ENCODE data around the gene P4HA2. TPM values are rescaled to one million over a fixed set of nuclear protein-coding genes. Genes with fewer than 3 reads are reported as not detected.
A peak's percentile ranks its signal among the peaks of the same experiment; 100 is the strongest.

P4HA2 gene
- total RNA-seq, 1 experiment from 2014 or later: 66.3 TPM

GRCh38 chr5:132256086-132256782 lies 28.6 kb upstream of the P4HA2 start:
- no peak for DNase-seq (ENCODE audit: low read depth, low spot score)
- in situ Hi-C loops (cut with HindIII; ENCODE audit: low pct_unique_long_range_greater_than_20kb, low sequenced_read_pairs): no loop called here

- DNase-seq (ENCODE audit: low read depth, low spot score): no peak
- in situ Hi-C loops (cut with HindIII; ENCODE audit: low pct_unique_long_range_greater_than_20kb, low sequenced_read_pairs): no loop called here
Observed at GRCh38 chr5:132254321-132254977, 26.8 kb upstream of the P4HA2 start.

GRCh38 chr5:132253452-132254320 lies 26.0 kb upstream of the P4HA2 start:
- in situ Hi-C loops (cut with HindIII; ENCODE audit: low pct_unique_long_range_greater_than_20kb, low sequenced_read_pairs): no loop called here
- DNase-seq (ENCODE audit: low read depth, low spot score): no peak

GRCh38 chr5:132253008-132253441 lies 25.4 kb upstream of the P4HA2 start:
- in situ Hi-C loops (cut with HindIII; ENCODE audit: low pct_unique_long_range_greater_than_20kb, low sequenced_read_pairs): no loop called here
- DNase-seq (ENCODE audit: low read depth, low spot score): no peak

- no peak for DNase-seq (ENCODE audit: low read depth, low spot score)
- in situ Hi-C loops (cut with HindIII; ENCODE audit: low pct_unique_long_range_greater_than_20kb, low sequenced_read_pairs): no loop called here
Observed at GRCh38 chr5:132251220-132251725, 23.6 kb upstream of the P4HA2 start.

GRCh38 chr5:132250547-132250946 lies 22.9 kb upstream of the P4HA2 start:
- DNase-seq (ENCODE audit: low read depth, low spot score): no peak
- in situ Hi-C loops (cut with HindIII; ENCODE audit: low pct_unique_long_range_greater_than_20kb, low sequenced_read_pairs): no loop called here

DNA sequence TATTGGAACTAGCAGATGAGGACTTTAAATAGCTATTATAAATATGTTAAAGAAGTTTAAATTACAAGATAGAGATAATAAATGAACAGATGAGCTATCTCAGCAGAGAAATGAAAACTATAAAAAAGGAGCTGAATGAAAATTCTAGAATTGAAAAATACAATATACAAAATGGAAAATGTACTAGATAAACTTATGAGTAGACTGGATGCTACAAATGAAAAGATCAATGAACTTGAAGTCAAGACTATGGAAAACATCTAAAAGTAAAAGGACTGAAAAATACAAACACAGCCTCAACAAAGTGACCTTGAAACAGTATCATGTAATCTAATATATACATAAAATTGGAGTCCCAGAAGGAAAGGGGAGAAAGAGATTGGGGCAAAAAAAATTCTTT lies 19.2 kb upstream of the P4HA2 start:
- in situ Hi-C loops (cut with HindIII; ENCODE audit: low pct_unique_long_range_greater_than_20kb, low sequenced_read_pairs): no loop called here
- no peak for DNase-seq (ENCODE audit: low read depth, low spot score)

- DNase-seq (ENCODE audit: low read depth, low spot score): no peak
- in situ Hi-C loops (cut with HindIII; ENCODE audit: low pct_unique_long_range_greater_than_20kb, low sequenced_read_pairs): no loop called here
Observed at GRCh38 chr5:132245593-132245992, 17.9 kb upstream of the P4HA2 start.

DNA sequence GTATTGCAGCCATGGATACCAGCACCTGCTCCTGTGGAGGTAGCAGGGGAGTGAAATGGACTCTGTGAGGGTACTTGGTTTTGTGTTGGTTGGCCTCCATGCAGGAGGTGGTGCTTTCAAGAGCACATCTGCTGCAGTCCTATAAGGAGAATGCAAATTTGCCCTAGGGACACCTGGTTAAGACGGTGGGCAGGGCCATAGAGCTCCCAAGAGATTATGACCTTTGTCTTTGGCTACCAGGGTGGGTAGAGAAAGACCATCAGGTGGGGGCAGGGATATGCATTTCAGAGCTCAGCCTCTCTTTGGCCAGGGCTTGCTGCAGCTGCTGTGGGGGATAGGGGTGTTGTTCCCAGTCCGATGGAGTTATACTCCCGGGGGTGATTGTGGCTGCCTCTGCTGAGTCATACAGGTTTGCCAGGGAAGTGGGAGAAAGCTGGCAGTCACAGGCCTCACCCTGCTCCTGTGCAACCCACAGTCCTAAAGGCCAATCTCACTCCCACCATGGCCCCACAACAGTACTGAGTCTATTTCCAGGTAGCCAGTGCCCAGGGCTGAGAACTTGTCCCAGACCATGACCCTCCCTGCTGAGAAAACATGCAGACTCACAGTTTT lies 15.8 kb upstream of the P4HA2 start:
- in situ Hi-C loops (cut with HindIII; ENCODE audit: low pct_unique_long_range_greater_than_20kb, low sequenced_read_pairs): no loop called here
- DNase-seq (ENCODE audit: low read depth, low spot score): no peak

GRCh38 chr5:132239776-132240175 lies 12.1 kb upstream of the P4HA2 start:
- in situ Hi-C loops (cut with HindIII; ENCODE audit: low pct_unique_long_range_greater_than_20kb, low sequenced_read_pairs): no loop called here

GRCh38 chr5:132238901-132239500 lies 11.3 kb upstream of the P4HA2 start:
- in situ Hi-C loops (cut with HindIII; ENCODE audit: low pct_unique_long_range_greater_than_20kb, low sequenced_read_pairs): no loop called here
- no peak for DNase-seq (ENCODE audit: low read depth, low spot score)

More at GRCh38 chr5:132239776-132240175, 12.1 kb upstream of the P4HA2 start:
- DNase-seq (ENCODE audit: low read depth, low spot score): no peak

GRCh38 chr5:132238169-132238744 lies 10.6 kb upstream of the P4HA2 start:
- in situ Hi-C loops (cut with HindIII; ENCODE audit: low pct_unique_long_range_greater_than_20kb, low sequenced_read_pairs): no loop called here
- peak; percentile 71 for DNase-seq (ENCODE audit: low read depth, low spot score)

GRCh38 chr5:132237670-132238069 lies 10.0 kb upstream of the P4HA2 start:
- no peak for DNase-seq (ENCODE audit: low read depth, low spot score)
- in situ Hi-C loops (cut with HindIII; ENCODE audit: low pct_unique_long_range_greater_than_20kb, low sequenced_read_pairs): no loop called here

DNA sequence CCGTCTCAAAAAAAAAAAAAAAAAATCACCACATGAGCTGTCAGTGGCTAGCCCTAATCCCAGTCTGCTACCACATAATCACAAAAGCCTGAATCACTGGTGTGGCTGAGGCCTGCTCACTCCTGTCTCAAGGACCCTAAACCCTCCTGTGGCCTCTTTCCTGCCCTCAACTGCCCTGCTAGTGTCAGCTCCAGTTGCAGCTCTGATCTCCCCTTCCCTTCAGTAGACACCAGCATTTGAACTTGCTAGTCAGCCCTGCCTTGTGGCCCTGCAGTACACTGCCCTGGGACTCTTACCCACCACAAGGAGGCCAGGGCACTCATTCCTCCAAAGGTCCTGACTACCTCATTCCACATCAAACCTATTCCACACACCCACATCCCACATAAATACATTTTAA lies 9.5 kb upstream of the P4HA2 start:
- no peak for DNase-seq (ENCODE audit: low read depth, low spot score)

DNA sequence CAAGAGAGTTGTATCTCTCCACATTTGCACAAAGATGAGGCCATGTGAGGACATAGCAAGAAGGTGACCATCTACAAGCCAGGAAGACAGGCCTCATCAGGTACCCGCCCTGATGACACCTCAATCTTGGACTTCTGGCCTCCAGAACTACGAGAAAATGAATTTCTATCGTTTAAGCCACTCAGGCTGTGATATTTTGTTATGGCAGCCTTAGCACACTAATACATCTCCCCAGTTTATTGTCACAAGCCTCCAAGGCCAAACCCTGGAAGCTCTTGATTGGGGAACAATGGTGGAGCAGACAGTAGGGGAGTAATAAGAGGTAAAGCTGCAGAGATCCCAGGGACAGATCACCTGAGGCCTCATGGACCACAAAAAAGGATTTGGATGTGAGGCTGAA lies 7.7 kb upstream of the P4HA2 start:
- no peak for DNase-seq (ENCODE audit: low read depth, low spot score)
- in situ Hi-C loops (cut with HindIII; ENCODE audit: low pct_unique_long_range_greater_than_20kb, low sequenced_read_pairs): no loop called here

More for the DNA sequence above, 9.5 kb upstream of the P4HA2 start:
- in situ Hi-C loops (cut with HindIII; ENCODE audit: low pct_unique_long_range_greater_than_20kb, low sequenced_read_pairs): no loop called here

DNA sequence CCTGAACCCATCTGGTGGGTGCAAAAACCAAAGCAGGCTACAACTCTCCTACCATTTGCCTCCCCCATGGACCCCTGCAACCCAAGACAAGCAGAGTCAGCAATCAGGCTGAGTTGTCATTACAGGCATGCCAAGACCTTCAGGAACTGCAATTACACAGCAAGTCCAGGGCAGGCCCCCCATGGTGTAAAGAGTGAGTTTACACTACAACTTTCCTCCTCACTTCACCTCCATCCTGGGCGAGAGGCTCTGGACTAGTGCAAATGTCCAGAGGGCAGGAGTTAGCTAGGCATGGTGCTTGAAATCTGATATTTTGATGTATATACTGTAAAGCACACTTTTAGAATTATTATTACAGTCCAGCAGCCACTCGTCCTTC lies 7.0 kb upstream of the P4HA2 start:
- DNase-seq (ENCODE audit: low read depth, low spot score): no peak
- in situ Hi-C loops (cut with HindIII; ENCODE audit: low pct_unique_long_range_greater_than_20kb, low sequenced_read_pairs): no loop called here
